Endothelial cell (in vitro differentiated cells): ENCODE data around the gene FBXL16. TPM values are rescaled to one million over a fixed set of nuclear protein-coding genes. Genes with fewer than 3 reads are reported as not detected.

Experiments
- DNase-seq: peaks from one replicate; pipeline ENCODE4 v3.0.0; 2021; ENCODE audit warnings: low spot score
- H3K27ac Mint-ChIP-seq: one replicate; pipeline ENCODE4 v1.8.0; 2021; ENCODE audit warnings: mixed read lengths, inconsistent platforms; ENCODE audit not compliant: unreplicated experiment
- H3K27me3 Mint-ChIP-seq: one replicate; pipeline ENCODE4 v1.8.0; 2021; ENCODE audit warnings: mild to moderate bottlenecking, moderate library complexity, mixed read lengths, inconsistent platforms; ENCODE audit not compliant: unreplicated experiment
- H3K36me3 Mint-ChIP-seq: one replicate; pipeline ENCODE4 v1.8.0; 2021; ENCODE audit warnings: mild to moderate bottlenecking, low read depth, mixed read lengths, inconsistent platforms; ENCODE audit not compliant: unreplicated experiment
- H3K4me1 Mint-ChIP-seq: one replicate; pipeline ENCODE4 v1.8.0; 2021; ENCODE audit warnings: mild to moderate bottlenecking, mixed read lengths, inconsistent platforms; ENCODE audit not compliant: unreplicated experiment
- H3K4me3 Mint-ChIP-seq: one replicate; pipeline ENCODE4 v1.8.0; 2021; ENCODE audit warnings: mild to moderate bottlenecking, mixed read lengths, inconsistent platforms; ENCODE audit not compliant: unreplicated experiment
- H3K9me3 Mint-ChIP-seq: one replicate; pipeline ENCODE4 v1.8.0; 2021; ENCODE audit warnings: mixed read lengths, inconsistent platforms; ENCODE audit not compliant: unreplicated experiment
- total RNA-seq: library from RNA; stranded (reverse); fragmentation: NEBNext Ultra II Directional; extraction: Animal tissue kit (Norgen Biotek cat#: 25700); gene quantifications from one replicate; pipeline ENCODE4 v1.2.1, GENCODE V29; 2021; ENCODE audit not compliant: unreplicated experiment
- TF ChIP-seq, protein P1 (sequence below): fragments of 200-600 bp; sonication (generic); IDR thresholded peaks from one replicate; pipeline ENCODE4 v1.5.0; 2021; ENCODE audit warnings: antibody characterized with exemption; ENCODE audit not compliant: unreplicated experiment

FBXL16 gene
- total RNA-seq, 1 donor from 2014 or later = not detected

DNA sequence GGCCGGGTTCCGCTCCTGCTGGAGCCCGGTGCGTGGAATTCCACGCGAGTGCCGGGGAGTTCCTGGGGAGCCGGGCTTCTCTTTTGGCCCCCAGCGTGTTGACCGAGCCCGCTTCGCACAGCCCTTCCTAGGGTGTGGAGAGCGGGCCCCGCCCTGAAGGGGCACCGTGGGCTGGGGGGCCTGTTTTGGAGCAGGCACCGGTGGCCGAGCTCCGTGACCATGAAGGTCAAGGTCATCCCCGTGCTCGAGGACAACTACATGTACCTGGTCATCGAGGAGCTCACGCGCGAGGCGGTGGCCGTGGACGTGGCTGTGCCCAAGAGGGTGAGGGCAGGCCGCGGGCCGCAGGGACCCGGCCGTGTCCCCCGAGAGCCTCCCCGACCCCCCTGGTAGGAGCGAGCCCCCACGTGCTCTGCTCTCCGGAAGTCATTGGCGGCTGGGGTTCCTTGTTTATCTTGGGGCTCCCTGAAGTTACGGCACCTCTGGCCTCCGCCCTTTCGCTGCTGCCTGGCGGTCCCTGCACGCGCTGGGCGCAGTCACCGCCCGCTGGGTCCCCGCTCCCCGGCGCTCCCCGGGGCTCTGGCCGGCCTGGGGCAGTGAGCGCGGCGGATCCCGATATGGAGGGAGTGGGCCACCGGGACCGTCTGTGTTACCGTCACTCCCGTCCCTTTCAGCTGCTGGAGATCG is 21.8 kb upstream of the FBXL16 start:
- Mint-ChIP-seq H3K9me3 (no peaks in the 10 kb centered on the region), H3K36me3 (peaks cover 3% of the 10 kb centered on the region), H3K4me1 (no peaks in the 10 kb centered on the region), H3K27me3 (peaks cover 6% of the 10 kb centered on the region), H3K27ac (no peak overlapping the region), H3K4me3 (no peak overlapping the region)
- TF ChIP-seq, protein P1, sequence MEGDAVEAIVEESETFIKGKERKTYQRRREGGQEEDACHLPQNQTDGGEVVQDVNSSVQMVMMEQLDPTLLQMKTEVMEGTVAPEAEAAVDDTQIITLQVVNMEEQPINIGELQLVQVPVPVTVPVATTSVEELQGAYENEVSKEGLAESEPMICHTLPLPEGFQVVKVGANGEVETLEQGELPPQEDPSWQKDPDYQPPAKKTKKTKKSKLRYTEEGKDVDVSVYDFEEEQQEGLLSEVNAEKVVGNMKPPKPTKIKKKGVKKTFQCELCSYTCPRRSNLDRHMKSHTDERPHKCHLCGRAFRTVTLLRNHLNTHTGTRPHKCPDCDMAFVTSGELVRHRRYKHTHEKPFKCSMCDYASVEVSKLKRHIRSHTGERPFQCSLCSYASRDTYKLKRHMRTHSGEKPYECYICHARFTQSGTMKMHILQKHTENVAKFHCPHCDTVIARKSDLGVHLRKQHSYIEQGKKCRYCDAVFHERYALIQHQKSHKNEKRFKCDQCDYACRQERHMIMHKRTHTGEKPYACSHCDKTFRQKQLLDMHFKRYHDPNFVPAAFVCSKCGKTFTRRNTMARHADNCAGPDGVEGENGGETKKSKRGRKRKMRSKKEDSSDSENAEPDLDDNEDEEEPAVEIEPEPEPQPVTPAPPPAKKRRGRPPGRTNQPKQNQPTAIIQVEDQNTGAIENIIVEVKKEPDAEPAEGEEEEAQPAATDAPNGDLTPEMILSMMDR = no peak
- DNase-seq = no peak

DNA sequence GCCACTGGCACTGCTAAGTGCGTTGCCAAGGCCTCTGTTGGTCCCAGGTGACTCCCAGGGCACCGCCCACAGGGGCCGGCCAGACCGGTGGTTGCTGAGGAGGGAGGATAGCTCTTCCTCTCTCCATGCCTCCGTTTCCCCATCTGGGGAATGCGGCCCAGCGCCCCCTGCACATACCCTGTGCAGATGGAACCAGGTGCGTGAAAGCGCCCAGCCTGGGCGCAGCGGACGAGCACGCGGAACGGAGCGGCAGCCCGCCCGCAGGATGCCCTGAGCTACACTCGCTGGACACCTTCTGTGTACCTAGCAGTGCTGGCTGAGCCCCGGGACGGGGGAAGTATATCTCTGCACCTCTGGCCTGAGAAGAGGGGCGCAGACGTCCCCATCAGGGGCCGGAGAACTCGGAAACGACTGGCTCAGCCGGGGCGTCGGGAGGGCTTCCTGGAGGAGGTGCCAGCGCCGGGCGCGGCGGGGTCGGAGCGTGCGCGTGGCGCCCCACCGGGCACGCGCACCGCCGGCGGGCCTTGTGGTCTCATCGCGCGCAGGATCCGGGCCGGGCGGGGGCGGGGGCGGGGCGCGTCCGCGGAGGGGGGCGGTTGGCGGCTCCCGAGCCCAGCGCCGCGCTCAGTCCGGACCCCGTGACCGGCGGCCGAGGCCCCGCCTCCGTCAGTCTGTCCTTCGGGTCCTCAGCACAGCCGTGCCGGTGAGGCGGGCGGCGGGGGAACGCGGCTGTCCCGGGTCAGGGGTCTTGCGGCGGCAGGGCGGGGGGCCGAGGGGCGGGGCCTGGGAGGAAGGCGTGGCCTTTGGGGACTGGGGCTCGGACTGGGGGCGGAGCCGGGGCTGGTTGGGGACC is 21.1 kb upstream of the FBXL16 start, which contains the start of the genes CCDC78 and HAGHL:
Gene CCDC78, minus strand, starts transcription at position 6 of the 853 bp plus-strand sequence. CDS start 76 bp downstream, outside the sequence.
Gene HAGHL, plus strand, starts transcription at position 669 of the 853 bp plus-strand sequence. CDS start 404 bp downstream, outside the sequence.
- H3K4me1 Mint-ChIP-seq = no peaks in the 10 kb centered on the region
- no peaks in the 10 kb centered on the region for H3K36me3 Mint-ChIP-seq
- no peak within 1 kb of the TSS for H3K4me3 Mint-ChIP-seq
- DNase-seq = no peak
- no peak within 1 kb of the TSS for H3K27ac Mint-ChIP-seq
- H3K9me3 Mint-ChIP-seq = no peaks in the 10 kb centered on the region
- H3K27me3 Mint-ChIP-seq = peaks cover 6% of the 10 kb centered on the region
- TF ChIP-seq, protein P1 = no peak

- no peak overlapping the region for H3K27ac Mint-ChIP-seq
- no peaks in the 10 kb centered on the region for H3K9me3 Mint-ChIP-seq
- TF ChIP-seq, protein P1 = no peak
- peaks cover 6% of the 10 kb centered on the region for H3K27me3 Mint-ChIP-seq
- DNase-seq = no peak
- no peaks in the 10 kb centered on the region for H3K36me3 Mint-ChIP-seq
- H3K4me3 Mint-ChIP-seq = no peak overlapping the region
- H3K4me1 Mint-ChIP-seq = no peaks in the 10 kb centered on the region
These were observed 20.5 kb upstream of the FBXL16 start for GRCh38 chr16:726188-726437.

DNA sequence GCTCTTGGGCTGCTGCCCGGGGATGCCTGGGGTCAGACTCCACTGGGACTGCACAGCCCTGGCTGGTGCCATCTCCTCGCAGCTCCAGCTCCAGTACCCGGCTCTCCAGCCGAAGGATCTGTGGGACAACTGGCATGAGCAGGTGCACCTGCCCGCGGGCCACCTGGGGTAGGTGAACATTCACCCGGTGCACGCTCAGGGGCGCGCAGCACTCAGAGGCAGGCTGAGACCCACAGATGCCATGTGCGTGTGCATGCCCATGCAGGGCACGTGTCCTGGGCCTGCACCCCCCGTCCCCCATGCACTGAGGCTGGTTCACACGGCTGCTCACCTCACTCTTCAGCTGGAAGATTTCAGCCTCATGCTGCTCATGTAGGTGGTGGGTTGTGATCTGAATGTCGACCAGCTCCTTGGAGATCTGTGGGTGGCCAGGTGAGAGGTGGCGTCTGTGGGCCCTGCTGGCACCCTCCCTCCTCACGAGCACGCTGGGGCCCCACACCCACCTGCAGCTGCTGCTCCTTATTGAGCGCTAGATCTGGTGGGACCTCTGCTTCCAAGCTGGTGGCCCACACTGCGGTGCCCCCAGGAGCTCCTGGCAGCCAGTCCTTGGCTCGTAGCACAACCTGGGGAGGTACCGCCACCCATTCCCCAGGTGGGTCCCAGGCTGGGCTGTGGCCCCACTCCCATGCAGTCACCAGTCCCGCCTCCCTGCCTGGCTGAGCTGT is 20.0 kb upstream of the FBXL16 start:
- DNase-seq = no peak
- no peak overlapping the region for H3K4me3 Mint-ChIP-seq
- no peaks in the 10 kb centered on the region for H3K4me1 Mint-ChIP-seq
- TF ChIP-seq, protein P1 = no peak
- peaks cover 6% of the 10 kb centered on the region for H3K27me3 Mint-ChIP-seq
- no peak overlapping the region for H3K27ac Mint-ChIP-seq
- H3K36me3 Mint-ChIP-seq = no peaks in the 10 kb centered on the region
- H3K9me3 Mint-ChIP-seq = no peaks in the 10 kb centered on the region
